ENCODE measurements around the gene TRMT11.
"Not testable (repeated sequence)": the region's sequence is repeated elsewhere in the genome, so short reads cannot be mapped to it uniquely, and the experiment has no call there.

The TRMT11 gene

DNA sequence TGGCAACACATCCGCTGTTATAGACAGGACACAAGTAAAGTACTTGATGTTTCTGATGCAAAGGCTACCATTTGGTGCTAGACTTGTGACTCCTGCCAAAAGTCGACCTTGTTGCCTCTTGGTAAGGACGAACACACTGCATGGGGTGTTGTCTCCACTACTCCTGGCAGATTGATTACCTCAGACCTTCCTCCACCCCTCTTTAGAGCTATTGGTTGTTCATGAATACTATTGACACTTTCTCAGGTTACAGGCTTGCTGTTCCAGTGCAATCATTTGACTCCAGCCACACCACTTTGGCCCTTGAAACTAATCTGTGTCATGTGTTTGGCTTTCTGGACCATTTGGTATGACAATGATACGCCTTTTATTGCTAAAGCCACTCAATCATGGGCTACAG lies 62.3 kb downstream of the TRMT11 start:
- DNase-seq, result no peak

DNA sequence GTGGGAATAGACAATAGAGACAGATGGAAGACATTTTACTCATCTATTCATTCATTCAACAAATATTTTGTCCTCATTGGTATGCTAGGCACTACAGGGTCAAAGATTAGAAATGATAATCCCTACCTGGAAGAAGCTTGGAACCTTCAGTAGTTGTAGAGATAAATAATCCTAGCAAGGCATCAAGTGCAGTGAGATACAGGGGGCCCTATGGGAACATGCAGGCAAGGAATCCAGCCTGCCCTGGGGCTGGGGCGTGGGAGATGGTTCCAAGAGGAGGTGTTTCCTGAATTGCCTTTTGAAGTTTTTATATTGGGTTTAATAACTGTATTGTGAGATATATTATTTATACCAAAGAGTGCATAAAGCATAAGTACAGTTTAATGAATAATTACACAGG lies 64.5 kb downstream of the TRMT11 start:
- DNase-seq, result no peak

DNA sequence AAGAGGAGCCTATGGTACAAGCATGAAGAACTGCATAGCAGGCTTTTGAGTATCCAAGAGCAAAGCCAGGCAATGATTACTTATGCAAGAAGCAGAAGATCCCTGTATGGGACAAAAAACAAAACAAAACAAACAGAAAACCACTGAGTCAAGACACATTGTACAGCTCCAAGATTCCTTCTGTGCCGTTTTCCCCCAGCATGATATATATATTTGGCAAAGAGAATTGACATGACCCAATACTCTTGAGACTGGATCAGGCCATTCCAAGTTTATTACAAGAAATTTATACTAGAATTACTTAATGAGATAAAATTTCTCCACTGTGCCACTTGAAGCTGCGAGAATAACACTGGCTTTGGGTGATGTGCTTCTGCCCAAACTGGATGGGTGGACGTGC lies 65.5 kb downstream of the TRMT11 start:
- no peak for DNase-seq

DNA sequence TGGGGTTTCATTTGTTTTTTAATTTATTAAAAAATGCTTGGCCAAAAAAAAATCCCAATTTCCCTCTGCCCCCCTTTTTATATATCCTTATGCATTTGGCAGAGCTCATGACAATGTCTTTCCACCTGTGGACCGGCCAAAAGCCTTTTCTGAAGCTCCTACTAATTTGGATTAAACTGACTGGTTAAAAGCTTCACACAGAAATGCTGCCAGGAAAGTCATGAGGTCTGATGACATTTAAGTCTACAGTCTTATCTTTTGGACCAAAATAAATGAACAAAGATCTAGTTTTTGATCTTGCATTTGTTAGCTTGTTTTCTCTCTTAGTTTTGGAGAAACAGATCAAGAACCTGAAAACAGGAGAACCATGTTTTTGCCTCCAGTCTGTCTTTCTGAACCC lies 66.1 kb downstream of the TRMT11 start:
- DNase-seq, result no peak

DNA sequence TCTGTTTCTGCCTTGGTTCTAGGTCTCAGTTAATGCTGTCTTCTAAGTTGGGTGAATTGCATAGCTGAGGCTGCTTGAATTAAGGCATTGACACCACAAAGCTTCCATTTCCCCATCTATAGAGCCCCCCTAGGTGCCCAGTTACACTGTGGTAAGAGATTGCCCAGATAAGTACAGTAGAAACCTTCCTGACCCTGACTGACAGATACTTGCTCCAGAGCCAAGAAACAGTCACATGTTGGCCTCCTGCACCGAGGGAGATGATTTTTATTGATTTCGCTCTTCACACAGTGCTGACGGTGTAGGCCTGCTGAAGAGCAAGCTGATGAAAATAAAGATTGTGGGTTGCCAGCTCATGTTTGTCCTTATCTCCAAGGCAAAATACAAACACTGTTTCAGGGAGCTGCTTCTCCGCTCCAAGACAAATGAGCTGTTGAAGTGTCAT lies 67.9 kb downstream of the TRMT11 start:
- no peak for DNase-seq

DNA sequence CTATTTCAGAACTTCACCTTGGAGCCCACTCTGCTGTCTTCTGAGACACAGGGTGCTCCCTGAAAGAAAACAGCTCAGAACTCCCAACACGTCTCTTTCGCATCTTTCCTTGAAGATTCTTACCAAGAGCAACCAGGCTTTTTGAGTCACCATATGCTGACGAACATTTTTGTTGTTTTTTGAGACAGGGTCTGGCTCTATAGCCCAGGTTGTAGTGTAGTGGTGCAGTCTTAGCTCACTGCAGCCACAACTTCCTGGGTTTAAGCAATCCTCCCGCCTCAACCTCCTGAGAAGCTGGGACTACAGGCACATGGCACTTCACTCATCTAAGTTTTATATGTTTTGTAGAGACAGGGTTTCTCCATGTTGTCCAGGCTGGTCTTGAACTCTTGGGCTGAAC lies 68.5 kb downstream of the TRMT11 start:
- DNase-seq, result no peak

DNA sequence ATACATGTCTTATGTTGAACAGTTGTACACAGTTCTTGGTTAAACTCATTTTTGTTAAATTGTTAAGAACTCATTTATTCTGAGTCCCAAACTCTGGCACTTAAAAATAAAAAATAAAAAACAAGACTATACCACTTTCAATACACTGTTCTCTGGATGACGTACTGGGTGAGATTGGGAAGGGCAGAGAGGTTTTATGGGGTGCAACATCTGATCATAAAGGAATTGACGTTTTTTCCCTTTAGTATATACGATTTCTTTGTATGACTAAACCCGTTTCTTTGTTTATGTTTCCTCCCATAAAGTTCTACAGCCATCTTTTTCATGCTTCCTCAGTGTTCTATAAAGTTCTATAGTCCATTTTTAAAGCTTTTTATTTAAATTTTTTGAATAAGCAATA lies 69.1 kb downstream of the TRMT11 start:
- DNase-seq, result no peak

DNA sequence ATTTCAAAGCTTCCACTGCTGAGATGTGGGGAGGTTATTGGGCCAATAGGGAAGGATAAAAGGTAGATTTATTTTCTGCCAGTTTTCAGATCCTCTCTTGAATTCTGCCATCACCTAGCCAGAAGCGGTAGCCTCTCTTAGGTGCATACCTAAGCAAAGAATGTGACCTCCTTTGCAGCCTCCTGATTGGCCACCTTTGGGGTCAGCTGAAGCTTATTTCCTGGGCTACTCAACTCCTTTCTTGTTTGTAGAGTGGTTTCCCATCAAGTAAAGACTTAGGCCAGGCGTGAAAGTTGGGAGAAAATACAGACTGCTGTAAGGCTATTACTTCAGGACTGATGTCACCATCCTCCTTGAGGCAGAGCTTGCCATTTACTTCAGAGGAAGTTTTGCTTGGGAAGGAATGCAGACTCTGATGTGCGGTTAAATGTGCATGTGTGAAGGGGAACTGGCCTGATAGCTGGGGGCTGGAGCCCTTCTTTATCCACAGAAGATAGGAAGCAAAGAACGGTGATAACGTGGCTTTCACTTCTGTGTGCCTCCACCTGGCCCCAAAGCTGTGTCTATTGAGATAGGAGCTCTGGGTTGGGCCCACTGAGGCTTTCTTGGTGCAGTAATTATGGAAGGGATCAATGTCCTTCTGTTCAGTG lies 70.1 kb downstream of the TRMT11 start:
- no peak for DNase-seq

DNA sequence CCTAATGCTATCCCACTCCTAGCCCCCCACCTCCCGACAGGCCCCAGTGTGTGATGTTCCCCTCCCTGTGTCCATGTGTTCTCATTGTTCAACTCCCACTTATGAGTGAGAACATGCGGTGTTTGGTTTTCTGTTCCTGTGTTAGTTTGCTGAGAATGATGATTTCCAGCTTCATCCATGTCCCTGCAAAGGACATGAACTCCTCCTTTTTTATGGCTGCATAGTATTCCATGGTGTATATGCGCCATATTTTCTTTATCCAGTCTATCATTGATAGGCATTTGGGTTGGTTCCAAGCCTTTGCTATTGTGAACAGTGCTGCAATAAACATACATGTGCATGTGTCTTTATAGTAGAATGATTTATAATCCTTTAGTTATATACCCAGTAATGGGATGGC lies 71.7 kb downstream of the TRMT11 start:
- DNase-seq, result not testable (repeated sequence)

DNA sequence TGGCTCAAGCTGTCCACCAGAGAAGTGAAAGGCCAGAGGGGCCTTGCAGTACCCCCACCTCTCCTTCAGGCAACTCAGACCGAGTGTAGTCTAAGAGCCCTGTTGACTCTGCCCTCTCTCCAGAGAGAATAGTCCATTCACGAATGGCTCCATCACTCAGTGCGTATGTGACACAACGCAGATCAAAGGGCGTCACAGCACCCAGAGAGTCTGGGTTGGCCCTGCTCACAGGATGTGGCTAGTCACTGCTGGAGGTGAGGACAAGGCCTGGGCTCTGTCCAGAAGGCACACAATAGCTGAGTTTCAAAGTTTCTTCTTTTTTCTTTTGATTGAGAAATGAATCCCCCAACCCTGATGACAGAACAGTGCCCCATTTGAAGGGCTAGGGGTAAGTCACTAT lies 74.1 kb downstream of the TRMT11 start:
- DNase-seq, result no peak

DNA sequence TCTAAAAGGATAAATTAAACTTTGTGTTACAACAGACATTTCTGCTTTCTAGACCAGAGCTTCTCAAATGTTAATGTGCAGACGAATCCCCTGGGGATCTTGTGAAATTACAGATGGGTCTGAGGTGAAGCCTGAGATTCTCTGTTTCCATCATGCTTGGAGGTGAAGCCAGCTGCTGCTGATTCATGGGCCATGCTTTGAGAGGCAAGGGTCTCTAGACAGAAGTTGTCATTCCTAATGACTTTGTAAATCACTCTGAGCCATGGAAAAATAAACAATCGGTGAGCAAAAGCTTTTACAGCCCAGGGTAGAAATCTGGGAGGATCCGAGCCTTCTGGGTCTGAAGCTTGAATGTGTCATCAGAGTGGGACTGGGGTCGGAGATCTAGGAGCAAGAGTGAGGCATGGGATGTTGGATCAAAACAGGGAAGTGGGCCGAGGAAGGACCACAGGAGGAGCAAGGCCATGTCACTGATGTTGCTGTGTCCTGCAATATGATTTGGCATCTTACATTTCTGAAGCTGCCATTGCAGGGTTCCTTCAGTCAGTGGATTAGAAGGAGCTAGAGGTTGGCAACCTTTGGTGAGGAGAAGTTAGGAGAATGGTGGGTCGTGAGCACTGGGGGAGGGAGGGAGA lies 77.3 kb downstream of the TRMT11 start:
- no peak for DNase-seq

DNA sequence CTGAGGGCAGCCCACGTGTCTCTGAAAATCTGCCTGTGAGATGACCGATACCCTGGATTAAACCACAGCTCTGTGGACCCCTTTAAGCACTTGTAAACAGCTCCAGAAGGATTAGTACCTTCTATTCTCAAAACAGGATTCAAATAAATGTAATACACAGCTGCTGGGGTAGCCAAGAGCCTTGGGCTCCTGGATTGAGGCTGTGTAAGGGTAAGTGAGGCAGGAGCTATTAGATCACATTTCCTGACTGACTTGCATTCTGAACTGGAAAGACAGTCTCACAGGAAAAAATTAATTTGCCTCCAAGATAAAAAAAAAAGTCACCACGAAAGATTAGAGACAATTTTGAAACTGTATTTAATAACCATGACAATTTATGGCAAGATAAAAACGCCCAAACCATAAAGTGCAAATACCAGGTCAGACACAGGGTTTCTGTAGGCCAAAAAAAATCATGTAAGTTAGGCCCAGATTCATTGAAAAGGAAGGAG lies 78.0 kb downstream of the TRMT11 start:
- DNase-seq, result no peak

DNA sequence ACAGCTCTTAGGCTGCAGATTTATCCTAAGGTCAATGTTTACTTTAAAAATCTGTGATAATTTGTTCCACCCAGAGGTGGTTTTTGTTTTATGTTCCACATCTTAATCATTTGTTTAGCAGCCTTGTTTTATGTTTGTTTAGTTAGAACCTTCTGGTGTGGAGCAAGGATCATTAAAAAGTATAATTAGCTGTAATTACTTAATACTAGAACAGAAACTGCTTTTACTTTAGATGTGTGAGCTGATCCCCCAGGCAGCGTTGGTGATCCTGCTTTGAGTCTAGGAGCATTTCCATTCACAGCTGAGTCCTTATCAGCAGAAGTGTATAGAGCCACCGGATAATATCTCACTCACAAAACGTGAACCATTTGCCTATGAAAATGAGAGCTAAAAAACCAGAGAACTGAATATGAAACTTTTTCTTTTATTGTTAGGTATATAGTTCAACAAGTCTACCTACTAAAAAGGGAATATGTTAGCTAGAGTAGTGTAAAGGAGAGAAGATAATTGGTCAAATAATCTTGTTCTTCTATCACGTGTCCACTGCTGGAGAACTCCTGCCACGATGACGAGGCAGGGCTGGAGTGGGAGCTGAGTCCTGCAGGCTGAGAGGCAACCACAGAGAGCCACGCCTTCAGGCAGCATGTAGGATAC lies 78.5 kb downstream of the TRMT11 start:
- no peak for DNase-seq

DNA sequence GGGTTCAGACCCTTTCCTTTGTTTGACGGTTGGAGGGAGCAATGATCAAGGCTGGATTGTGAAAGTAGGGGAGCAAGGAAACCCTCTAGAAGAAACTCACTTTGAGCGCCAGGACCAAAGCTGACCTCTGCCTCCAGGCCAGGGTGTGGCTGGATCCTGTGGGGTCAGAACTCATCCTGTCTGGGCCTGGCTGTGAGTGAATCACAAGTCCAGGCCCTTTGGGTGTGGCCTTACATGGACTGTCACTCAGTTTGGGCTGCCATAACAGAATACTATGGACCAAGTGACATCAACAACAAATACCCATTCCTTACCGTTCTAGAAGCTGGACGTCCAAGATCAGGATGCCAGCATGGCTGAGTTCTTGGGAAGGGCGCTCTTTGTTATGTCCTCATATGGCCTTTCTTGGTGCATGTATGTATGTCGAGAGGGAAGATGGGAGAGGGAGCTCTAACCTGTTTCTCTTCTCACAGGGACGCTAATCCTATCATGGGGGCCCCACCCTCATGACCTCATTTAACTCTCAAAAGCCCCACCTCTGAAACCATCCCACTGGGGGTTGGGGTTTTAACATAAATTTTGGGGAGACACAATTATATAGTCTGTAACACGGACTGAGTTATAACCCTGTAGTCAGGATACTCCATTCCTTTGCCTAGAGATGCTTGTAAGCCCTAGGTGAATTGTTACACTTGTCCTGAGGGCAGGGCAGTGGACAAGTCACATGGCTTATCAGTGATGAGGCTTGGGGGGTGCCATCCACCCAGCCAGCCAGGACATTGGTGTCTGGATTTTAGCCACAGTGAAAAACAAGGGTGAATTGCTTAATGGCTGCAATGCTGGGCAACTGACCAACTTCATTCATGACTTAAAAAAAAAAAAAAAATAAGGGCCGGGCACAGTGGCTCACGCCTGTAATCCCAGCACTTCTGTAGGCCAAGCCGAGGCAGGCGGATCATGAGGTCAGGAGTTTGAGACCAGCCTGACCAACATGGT lies 80.0 kb downstream of the TRMT11 start:
- DNase-seq, result no peak

DNA sequence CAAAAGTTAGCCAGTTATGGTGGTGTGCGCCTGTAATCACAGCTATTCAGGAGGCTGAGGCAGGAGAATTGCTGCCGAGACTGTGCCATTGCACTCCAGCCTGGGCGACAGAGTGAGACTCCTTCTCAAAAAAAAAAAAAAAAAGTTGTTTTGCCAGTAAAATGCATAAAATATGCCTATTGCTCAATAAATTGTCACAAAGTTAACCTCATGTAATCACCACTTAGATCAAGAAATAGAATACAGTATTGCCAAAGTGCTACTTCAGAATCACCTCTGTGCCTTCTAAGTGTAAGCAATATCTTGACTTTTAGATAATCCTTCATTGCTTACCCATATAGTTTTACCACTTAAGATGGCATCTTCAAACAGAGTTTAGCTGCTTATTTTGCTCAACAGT lies 80.7 kb downstream of the TRMT11 start:
- DNase-seq, result no peak

DNA sequence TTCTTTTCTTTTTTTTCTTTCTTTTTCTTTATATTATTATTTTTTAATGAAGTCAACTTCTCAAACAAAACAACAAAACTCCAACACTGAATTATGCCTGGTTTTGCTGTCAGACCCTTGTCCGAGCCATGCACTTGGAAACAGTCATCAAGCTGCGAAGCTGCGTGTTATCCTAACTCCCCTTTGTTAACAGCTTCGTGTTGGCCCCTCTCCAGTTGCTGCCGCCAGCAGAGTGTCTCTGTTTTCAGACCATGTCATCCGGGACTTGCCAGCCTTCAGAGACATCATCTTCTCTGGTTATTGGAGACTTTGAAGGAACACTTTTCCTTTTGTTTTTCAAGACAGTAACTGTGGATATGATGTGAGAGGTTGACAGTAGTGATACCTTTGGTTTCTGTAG lies 83.1 kb downstream of the TRMT11 start:
- no peak for DNase-seq

DNA sequence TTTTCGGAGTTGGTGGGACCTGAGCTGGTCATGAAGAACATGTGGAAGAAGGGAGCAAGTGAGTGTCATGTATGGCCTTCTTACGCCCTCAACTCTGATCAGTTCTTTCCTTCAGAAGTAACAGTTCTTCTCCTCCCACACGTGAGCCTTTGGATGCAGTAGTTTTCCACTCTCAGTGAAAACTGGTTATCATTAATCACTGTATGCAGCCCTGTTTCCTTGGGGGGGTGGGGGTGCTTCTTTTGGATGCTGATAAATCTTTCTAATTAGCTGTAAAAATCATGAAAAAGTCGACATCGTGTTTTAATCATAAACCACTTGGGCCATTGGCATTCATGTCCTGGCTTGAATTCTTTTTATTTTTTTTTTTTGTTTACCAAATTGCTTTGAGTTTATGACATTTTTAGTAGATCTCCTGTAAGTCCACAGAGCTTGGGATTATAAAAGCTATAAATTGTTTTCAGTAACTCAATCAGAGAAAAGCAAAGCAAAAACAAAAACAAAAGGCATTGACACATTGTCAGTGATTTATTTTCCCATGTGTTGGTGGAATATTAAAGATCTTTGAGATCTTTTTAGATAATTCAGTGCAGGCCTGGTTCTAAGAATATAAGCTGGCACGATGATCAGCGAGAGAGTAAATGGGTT lies 84.8 kb downstream of the TRMT11 start:
- DNase-seq, result no peak

DNA sequence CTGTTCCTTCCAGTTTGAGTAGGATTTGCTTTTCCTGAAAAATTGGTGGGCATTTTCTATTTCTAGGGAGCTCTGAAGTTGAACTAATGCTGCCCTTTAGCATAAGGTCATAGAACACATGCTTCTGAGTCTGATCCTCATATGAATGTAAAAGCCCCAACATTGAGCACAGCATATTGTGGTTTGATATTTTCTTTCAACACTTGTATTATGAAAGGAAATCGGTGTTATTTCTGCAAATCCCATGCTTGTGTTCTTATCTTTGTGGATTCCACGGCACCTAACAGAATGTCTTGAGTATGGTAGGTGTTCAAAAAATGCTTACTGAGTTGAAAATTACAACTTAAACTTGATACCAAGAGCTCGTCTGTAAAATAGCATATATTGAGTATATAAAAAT lies 85.8 kb downstream of the TRMT11 start:
- DNase-seq, result no peak

DNA sequence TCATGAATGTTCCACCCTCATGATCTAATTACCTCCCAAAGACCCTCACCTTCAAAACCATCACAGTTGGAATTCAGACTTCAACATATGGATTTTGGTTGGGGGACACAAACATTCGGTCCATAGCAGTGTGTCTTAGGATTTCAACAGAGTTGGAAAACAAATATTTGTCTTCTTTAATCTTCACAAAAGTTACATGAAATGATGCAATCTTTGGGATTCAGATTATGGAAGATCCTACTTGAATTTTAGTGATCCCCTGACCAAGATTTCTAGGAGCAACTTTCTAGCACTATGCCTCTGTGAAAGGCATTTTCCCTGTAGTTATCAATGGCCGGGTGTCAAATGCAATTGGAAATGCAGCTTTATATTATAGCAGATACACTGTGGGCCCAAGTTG lies 86.5 kb downstream of the TRMT11 start:
- DNase-seq, result no peak

DNA sequence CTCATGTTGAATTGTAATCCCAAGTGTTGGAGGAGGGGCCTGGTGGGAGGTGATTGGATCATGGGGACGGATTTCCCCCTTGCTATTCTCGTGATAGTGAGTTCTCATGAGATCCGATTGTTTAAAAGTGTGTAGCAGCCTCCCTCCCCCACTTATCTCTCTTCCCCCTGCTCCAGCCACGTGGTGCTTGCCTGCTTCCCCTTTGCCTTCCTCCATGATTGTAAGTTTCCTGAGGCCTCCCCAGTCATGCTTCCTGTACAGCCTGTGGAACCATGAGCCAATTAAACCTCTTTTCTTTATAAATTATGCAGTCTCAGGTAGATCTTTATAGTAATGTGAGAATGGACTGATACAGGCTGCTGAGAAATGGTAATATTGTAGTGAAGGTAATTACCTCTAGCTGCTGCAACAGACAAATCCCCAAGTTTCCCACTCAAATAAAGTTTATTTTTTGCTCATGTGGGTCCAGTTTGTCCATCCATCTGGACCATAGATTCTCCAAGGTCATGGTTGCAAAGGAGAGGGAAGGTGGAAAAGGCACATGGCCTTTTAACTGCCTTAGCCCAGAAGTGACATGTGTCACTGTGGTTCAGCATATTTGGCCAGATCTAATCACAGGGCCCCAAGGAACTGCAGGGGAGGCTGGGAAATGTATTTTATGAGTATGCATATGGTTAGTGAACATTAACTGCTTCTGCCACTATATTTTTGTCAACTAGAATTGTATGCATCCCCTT lies 89.2 kb downstream of the TRMT11 start:
- no peak for DNase-seq

DNA sequence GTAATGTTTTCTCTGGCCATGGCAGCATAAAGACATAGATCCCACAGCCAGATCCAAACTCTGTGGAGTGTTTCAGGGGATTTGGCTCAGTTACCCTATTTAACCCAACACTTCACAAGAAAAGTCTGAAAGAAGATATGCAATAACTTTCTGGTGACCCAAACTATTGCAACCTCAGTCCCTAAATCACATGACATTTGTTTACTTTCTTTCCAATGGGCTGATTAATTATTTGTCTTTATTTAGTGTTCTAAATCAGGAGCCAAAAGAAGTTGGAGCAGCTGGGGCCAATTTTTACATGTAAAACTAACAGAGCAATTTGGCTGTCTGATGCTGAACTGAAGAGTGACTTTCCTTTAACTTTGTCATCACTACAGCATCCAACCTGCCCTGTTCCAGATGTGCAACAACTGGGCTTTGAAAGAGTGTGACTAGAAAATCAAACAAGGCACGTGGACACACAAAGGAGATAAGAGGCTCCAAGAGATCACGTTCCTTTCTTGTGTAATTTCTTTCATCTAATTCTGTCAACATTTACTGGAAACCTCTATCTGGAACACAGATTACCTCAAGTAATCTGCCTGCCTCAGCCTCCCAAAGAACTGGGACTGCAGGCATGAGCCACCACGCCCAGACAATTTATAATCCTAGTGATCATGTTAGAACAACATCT lies 90.8 kb downstream of the TRMT11 start:
- no peak for DNase-seq

Measured in stimulated activated CD4-positive, alpha-beta T cell treated with anti-CD3 and anti-CD28 coated beads, Interleukin-2, amount 100 ng/mL, for 48 hours (primary cell).